Measurements from ENCODE around the gene CDT1.

DNA sequence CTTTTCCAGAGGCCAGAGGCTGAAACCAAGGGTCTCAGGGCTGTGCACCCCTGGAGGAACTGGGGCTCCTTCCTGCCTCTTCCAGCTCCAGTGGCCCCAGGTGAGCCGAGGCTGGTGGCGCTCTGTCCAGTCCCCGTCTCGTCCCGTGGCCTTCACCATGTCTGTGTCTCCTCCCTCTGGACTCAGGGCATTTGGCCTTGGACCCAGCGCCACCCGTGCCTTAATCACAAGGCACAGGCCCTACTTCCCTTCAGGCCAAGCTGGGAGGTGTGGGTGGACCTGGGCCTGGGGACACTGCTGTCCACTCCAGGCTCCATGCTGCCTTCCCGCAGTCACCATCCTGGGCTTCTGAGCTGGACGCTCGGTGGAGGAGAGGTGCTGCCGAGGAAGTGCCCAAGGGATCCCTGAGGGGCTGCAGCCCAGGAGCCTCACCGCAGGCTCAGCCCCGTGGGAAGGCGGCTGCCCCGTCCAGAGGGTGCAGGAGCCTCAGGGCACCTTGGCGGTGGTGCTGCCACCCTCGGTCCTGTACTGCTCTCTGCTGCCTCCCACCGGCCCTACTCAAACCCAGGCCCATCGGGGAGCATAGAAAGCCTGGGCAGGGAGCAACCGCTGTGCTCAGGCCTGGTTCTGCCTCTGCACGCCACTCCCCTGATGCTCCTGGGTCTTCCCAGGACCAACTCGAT, 17.7 kb downstream of the CDT1 start:
- TF ChIP-seq, protein P1, sequence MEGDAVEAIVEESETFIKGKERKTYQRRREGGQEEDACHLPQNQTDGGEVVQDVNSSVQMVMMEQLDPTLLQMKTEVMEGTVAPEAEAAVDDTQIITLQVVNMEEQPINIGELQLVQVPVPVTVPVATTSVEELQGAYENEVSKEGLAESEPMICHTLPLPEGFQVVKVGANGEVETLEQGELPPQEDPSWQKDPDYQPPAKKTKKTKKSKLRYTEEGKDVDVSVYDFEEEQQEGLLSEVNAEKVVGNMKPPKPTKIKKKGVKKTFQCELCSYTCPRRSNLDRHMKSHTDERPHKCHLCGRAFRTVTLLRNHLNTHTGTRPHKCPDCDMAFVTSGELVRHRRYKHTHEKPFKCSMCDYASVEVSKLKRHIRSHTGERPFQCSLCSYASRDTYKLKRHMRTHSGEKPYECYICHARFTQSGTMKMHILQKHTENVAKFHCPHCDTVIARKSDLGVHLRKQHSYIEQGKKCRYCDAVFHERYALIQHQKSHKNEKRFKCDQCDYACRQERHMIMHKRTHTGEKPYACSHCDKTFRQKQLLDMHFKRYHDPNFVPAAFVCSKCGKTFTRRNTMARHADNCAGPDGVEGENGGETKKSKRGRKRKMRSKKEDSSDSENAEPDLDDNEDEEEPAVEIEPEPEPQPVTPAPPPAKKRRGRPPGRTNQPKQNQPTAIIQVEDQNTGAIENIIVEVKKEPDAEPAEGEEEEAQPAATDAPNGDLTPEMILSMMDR (IDR thresholded peaks at IDR 0.05): no peak
- TF ChIP-seq ZNF671 (CRISPR knock-in tag; IDR thresholded peaks at IDR 0.05) (no peak), SMAD3 (CRISPR knock-in tag; IDR thresholded peaks at IDR 0.05; ENCODE audit: borderline replicate concordance) (no peak), ZNF219 (CRISPR knock-in tag; IDR thresholded peaks at IDR 0.05; ENCODE audit: borderline replicate concordance) (no peak), ZNF121 (CRISPR knock-in tag; IDR thresholded peaks at IDR 0.05) (no peak), KAT7 (CRISPR knock-in tag; IDR thresholded peaks at IDR 0.05; ENCODE audit: borderline replicate concordance) (no peak), TCF7 (CRISPR knock-in tag; IDR thresholded peaks at IDR 0.05; ENCODE audit: low read depth) (no peak), NR3C1 (CRISPR knock-in tag; conservative IDR thresholded peaks at IDR 0.05; ENCODE audit: low read depth) (no peak)
- TF ChIP-seq, protein P2, sequence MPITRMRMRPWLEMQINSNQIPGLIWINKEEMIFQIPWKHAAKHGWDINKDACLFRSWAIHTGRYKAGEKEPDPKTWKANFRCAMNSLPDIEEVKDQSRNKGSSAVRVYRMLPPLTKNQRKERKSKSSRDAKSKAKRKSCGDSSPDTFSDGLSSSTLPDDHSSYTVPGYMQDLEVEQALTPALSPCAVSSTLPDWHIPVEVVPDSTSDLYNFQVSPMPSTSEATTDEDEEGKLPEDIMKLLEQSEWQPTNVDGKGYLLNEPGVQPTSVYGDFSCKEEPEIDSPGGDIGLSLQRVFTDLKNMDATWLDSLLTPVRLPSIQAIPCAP (CRISPR knock-in tag; IDR thresholded peaks at IDR 0.05): no peak
- TF ChIP-seq, protein P3, sequence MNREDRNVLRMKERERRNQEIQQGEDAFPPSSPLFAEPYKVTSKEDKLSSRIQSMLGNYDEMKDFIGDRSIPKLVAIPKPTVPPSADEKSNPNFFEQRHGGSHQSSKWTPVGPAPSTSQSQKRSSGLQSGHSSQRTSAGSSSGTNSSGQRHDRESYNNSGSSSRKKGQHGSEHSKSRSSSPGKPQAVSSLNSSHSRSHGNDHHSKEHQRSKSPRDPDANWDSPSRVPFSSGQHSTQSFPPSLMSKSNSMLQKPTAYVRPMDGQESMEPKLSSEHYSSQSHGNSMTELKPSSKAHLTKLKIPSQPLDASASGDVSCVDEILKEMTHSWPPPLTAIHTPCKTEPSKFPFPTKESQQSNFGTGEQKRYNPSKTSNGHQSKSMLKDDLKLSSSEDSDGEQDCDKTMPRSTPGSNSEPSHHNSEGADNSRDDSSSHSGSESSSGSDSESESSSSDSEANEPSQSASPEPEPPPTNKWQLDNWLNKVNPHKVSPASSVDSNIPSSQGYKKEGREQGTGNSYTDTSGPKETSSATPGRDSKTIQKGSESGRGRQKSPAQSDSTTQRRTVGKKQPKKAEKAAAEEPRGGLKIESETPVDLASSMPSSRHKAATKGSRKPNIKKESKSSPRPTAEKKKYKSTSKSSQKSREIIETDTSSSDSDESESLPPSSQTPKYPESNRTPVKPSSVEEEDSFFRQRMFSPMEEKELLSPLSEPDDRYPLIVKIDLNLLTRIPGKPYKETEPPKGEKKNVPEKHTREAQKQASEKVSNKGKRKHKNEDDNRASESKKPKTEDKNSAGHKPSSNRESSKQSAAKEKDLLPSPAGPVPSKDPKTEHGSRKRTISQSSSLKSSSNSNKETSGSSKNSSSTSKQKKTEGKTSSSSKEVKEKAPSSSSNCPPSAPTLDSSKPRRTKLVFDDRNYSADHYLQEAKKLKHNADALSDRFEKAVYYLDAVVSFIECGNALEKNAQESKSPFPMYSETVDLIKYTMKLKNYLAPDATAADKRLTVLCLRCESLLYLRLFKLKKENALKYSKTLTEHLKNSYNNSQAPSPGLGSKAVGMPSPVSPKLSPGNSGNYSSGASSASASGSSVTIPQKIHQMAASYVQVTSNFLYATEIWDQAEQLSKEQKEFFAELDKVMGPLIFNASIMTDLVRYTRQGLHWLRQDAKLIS (CRISPR knock-in tag; IDR thresholded peaks at IDR 0.05; ENCODE audit: borderline replicate concordance): no peak
- TF ChIP-seq, protein P4, sequence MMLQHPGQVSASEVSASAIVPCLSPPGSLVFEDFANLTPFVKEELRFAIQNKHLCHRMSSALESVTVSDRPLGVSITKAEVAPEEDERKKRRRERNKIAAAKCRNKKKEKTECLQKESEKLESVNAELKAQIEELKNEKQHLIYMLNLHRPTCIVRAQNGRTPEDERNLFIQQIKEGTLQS (CRISPR knock-in tag; conservative IDR thresholded peaks at IDR 0.05): no peak
- TF ChIP-seq, protein P5, sequence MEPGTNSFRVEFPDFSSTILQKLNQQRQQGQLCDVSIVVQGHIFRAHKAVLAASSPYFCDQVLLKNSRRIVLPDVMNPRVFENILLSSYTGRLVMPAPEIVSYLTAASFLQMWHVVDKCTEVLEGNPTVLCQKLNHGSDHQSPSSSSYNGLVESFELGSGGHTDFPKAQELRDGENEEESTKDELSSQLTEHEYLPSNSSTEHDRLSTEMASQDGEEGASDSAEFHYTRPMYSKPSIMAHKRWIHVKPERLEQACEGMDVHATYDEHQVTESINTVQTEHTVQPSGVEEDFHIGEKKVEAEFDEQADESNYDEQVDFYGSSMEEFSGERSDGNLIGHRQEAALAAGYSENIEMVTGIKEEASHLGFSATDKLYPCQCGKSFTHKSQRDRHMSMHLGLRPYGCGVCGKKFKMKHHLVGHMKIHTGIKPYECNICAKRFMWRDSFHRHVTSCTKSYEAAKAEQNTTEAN (CRISPR knock-in tag; IDR thresholded peaks at IDR 0.05): no peak

Measured in WTC11 (cell line).